ENCODE results near the gene ZSCAN10. TPM values are rescaled to one million over a fixed set of nuclear protein-coding genes. Genes with fewer than 3 reads are reported as not detected.

Gene ZSCAN10
- total and polyA plus RNA-seq, 2 donors (not counting 3 experiments of a cell fraction or from before 2014, with no cell fraction given) = not detected

- dilution Hi-C loops (cut with MboI; ENCODE audit: extremely low pct_ligation_motif_present, low sequenced_read_pairs) (no loop called here), intact Hi-C loops (cut with micrococcal nuclease) (no loop called here)
- DNase-seq (ENCODE audit: low read depth, low spot score) (no peak), FAIRE-seq (no peak)
- Histone ChIP-seq H2AFZ (ENCODE audit: low read depth, low read length) (no peak overlapping the region), H3K79me2 (ENCODE audit: control insufficient read depth, insufficient read depth, low read length) (no peaks in the 10 kb centered on the region), H3K4me2 (ENCODE audit: insufficient read depth, low read length) (no peak overlapping the region), H3K9me3 (replicated peaks; ENCODE audit: control insufficient read depth, insufficient read depth, low read length) (no peaks in the 10 kb centered on the region), H3K9ac (replicated peaks; ENCODE audit: extremely low read depth, insufficient read depth, low read length) (no peak overlapping the region), H3K36me3 (ENCODE audit: control insufficient read depth in 2 of 2, extremely low read depth in 1 of 2, insufficient read depth in 2 of 2, low read length in 2 of 2) (no peaks in the 10 kb centered on the region), H3K27ac (ENCODE audit: insufficient read depth, low read depth, low read length) (no peak overlapping the region), H4K20me1 (replicated peaks; ENCODE audit: control insufficient read depth, extremely low read depth, insufficient read depth, low read length) (no peaks in the 10 kb centered on the region), H3K4me1 (ENCODE audit: control insufficient read depth, extremely low read depth, insufficient read depth, low read length) (no peaks in the 10 kb centered on the region), H3K27me3 (ENCODE audit: control insufficient read depth in 2 of 2, insufficient read depth in 2 of 2, low read length in 2 of 2) (peaks cover 16 to 27% of the 10 kb centered on the region in 2 experiments), H3K4me3 (replicated peaks in 1 of 3; ENCODE audit: insufficient read depth in 1 of 3, low read depth in 1 of 3, low read length in 3 of 3) (no peak overlapping the region), H3K9me1 (replicated peaks; ENCODE audit: control insufficient read depth, extremely low read depth, insufficient read depth, low read length) (no peaks in the 10 kb centered on the region)
- CTCF ChIA-PET = interaction anchor here (1.2 to 14.7 kb wide), 2 partner anchors 20 to 78 kb away, joined by 3 to 200 read pairs; no protein-coding TSS in a partner anchor
- no TSS peak for BruUV-seq (replicated peaks)
- no peak for TF ChIP-seq JUN (IDR thresholded peaks at IDR 0.05; ENCODE audit: borderline replicate concordance, insufficient read depth, insufficient read length, low read depth)
- TF ChIP-seq EZH2 (IDR thresholded peaks at IDR 0.05; ENCODE audit: borderline replicate concordance, low read depth, low read length, severe bottlenecking) = no peak
- no peak for TF ChIP-seq FOS (IDR thresholded peaks at IDR 0.05; ENCODE audit: borderline replicate concordance, insufficient read depth, low read length)
- TF ChIP-seq POLR2A (IDR thresholded peaks at IDR 0.05; ENCODE audit: low read depth, low read length) = no peak
- no peak for TF ChIP-seq GATA2 (IDR thresholded peaks at IDR 0.05; ENCODE audit: insufficient read depth, insufficient read length, low read depth, low read length)
- no peak for TF ChIP-seq MAX (IDR thresholded peaks at IDR 0.05; ENCODE audit: insufficient read depth, insufficient read length)
- TF ChIP-seq MYC (IDR thresholded peaks at IDR 0.05; ENCODE audit: low read depth, low read length) = no peak
- TF ChIP-seq POLR2AphosphoS5 (IDR thresholded peaks at IDR 0.05; ENCODE audit: insufficient read depth, low read depth, low read length) = no peak
- no peak for TF ChIP-seq CTCF (IDR thresholded peaks at IDR 0.05; ENCODE audit: extremely low read depth in 1 of 2, insufficient read depth in 1 of 2, low read depth in 1 of 2, low read length in 2 of 2)
- POLR2A ChIA-PET = no interaction called here
Measured at GRCh38 chr16:3051009-3051408, 48.1 kb downstream of the ZSCAN10 start.
